Transverse colon (tissue), 3 donors: ENCODE results near the gene CENPB.

Experiments used
- CTCF ChIP-seq, 5 experiments: fragments of 200-600 bp in 3 of 5; fragments of 450-650 bp in 2 of 5; sonication (generic) in 3 of 5; IDR thresholded peaks; 1 replicate in 2 of 5; 2 replicates in 3 of 5; pipeline ENCODE4 v1.5.1; 2016 to 2017; ENCODE audit warnings: antibody characterized with exemption in 5 of 5, inconsistent platforms in 3 of 5, mild to moderate bottlenecking in 2 of 5, moderate library complexity in 1 of 5
- EP300 ChIP-seq: sonication (generic); formaldehyde crosslinking; IDR thresholded peaks from one replicate; pipeline ENCODE4 v1.6.1; 2017; ENCODE audit warnings: antibody characterized with exemption, low read depth
- POLR2A ChIP-seq: fragments of 450-650 bp; IDR thresholded peaks from one replicate; pipeline ENCODE4 v1.6.1; 2016; ENCODE audit warnings: antibody characterized with exemption, mild to moderate bottlenecking, moderate library complexity

GRCh38 chr20:3801299-3801698 is 14.8 kb upstream of the CENPB start:
- no peak for TF ChIP-seq CTCF (IDR thresholded peaks at IDR 0.05)
- TF ChIP-seq POLR2A = no peak
- no peak for TF ChIP-seq EP300
